Ishikawa (cell line): ENCODE data around the gene LRP5.

Experiments used
- CEBPB ChIP-seq: IDR thresholded peaks from 2 replicates; pipeline ENCODE4 v1.6.1; 2012
- CREB1 ChIP-seq: IDR thresholded peaks from 2 replicates; pipeline ENCODE4 v1.6.1; 2012; ENCODE audit warnings: low read depth
- EGR1 ChIP-seq: IDR thresholded peaks from 2 replicates; pipeline ENCODE4 v1.6.1; 2012
- EP300 ChIP-seq: IDR thresholded peaks from 2 replicates; pipeline ENCODE4 v1.6.1; 2012; ENCODE audit warnings: borderline replicate concordance
- FOXM1 ChIP-seq: IDR thresholded peaks from 2 replicates; pipeline ENCODE4 v1.6.1; 2012; ENCODE audit warnings: low read depth, borderline replicate concordance
- NFIC ChIP-seq: IDR thresholded peaks from 2 replicates; pipeline ENCODE4 v1.6.1; 2012
- RAD21 ChIP-seq: IDR thresholded peaks from 2 replicates; pipeline ENCODE4 v1.6.1; 2012; ENCODE audit warnings: low read depth
- REST ChIP-seq: IDR thresholded peaks from 2 replicates; pipeline ENCODE4 v1.6.1; 2012; ENCODE audit warnings: low read depth, mild to moderate bottlenecking
- TAF1 ChIP-seq: IDR thresholded peaks from 2 replicates; pipeline ENCODE4 v1.6.1; 2012; ENCODE audit warnings: low read depth, mild to moderate bottlenecking
- TCF12 ChIP-seq: IDR thresholded peaks from 2 replicates; pipeline ENCODE4 v1.6.1; 2012; ENCODE audit warnings: low read depth
- TEAD4 ChIP-seq: IDR thresholded peaks from 2 replicates; pipeline ENCODE4 v1.6.1; 2012
- YY1 ChIP-seq: IDR thresholded peaks from 2 replicates; pipeline ENCODE4 v1.6.1; 2012; ENCODE audit warnings: low read depth
- ZBTB7A ChIP-seq: IDR thresholded peaks from 2 replicates; pipeline ENCODE4 v1.6.1; 2012; ENCODE audit warnings: low read depth
- TF ChIP-seq, protein P1 (sequence below): IDR thresholded peaks from 2 replicates; pipeline ENCODE4 v1.6.1; 2012
- TF ChIP-seq, protein P2 (sequence below): IDR thresholded peaks from 2 replicates; pipeline ENCODE4 v1.6.1; 2012

The LRP5 gene

GRCh38 chr11:68457216-68457897 is 145.0 kb downstream of the LRP5 start:
- no peak for TF ChIP-seq TAF1
- TF ChIP-seq, protein P1, sequence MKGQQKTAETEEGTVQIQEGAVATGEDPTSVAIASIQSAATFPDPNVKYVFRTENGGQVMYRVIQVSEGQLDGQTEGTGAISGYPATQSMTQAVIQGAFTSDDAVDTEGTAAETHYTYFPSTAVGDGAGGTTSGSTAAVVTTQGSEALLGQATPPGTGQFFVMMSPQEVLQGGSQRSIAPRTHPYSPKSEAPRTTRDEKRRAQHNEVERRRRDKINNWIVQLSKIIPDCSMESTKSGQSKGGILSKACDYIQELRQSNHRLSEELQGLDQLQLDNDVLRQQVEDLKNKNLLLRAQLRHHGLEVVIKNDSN = no peak
- TF ChIP-seq EGR1 = no peak
- no peak for TF ChIP-seq TEAD4
- TF ChIP-seq NFIC = no peak
- TF ChIP-seq, protein P2, sequence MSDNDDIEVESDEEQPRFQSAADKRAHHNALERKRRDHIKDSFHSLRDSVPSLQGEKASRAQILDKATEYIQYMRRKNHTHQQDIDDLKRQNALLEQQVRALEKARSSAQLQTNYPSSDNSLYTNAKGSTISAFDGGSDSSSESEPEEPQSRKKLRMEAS = no peak
- TF ChIP-seq FOXM1 = no peak
- TF ChIP-seq RAD21 = no peak
- TF ChIP-seq YY1 = no peak
- TF ChIP-seq ZBTB7A = no peak
- TF ChIP-seq CREB1 = no peak
- no peak for TF ChIP-seq CEBPB
- no peak for TF ChIP-seq EP300

DNA sequence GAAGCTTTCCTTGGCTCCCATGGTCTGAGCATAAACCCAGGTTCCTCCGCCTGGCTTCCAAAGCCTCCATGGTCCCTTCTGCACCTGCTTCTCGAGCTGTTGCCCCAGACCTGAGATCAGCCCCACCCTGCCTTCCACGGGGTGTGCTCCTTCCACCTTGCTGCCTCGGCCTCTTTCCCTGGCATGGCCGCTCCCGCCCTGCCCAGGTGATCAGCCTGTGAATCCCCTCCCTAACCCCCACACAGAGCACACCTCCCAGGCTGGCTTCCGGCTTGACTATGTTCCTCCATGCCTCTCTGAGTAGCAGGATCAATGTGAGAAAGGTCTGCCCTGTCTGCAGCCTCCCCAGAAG is 145.5 kb downstream of the LRP5 start:
- TF ChIP-seq CREB1 = no peak

DNA sequence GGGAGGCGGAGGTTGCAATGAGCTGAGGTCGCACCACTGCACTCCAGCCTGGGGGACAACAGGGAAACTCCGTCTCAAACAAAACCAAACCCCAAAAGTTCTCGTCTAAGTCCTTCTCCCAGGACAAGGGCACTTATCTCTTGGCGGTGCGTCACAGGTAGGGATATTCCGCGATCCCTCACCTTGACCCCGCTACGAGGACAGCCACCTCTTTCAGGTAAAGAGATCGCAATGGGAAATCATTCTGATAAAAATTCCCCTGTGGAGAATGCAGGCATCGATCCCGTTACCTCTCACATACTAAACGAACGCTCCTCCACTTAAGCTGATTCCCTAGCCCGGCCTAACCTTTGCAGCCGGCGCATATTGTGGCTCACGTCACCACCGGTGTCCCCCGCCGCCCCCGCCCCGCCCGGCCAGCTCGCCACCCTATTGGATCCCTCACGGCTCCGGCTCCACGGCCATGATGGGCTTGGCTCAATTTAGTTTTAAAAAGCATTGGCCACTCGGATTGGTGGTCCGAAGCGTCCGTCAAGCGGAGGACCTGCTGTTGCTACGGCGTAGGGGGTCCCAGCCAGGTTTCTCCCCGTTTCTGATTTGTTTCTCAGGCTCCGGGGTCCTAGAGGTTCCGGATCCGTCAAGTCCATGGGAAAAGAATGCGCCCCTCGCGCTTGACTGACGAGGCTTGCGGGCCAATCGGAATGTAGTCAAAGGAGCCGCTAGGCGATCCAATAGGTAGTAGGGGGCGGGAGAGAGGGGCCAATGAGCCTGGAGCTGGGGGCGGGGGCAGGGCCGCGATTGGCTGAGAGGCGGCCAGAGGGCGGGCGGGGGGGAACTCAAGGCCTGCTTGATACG is 147.7 kb downstream of the LRP5 start:
- TF ChIP-seq REST (no peak), CEBPB (peak; percentile 52; the same call in 1 of the 2 replicates), FOXM1 (no peak), EP300 (no peak), CREB1 (no peak), TCF12 (no peak), ZBTB7A (0 out of 2 replicates have a peak, but pooled peaks have one; percentile 2), TAF1 (0 out of 2 replicates have a peak, but pooled peaks have one; percentile 13), TEAD4 (peak; percentile 92), NFIC (0 out of 2 replicates have a peak, but pooled peaks have one; percentile 15), YY1 (peak; percentile 74), RAD21 (no peak), EGR1 (peak; percentile 64)
- TF ChIP-seq, protein P1 = no peak
- TF ChIP-seq, protein P2 = no peak; the same call in 1 of the 2 replicates

DNA sequence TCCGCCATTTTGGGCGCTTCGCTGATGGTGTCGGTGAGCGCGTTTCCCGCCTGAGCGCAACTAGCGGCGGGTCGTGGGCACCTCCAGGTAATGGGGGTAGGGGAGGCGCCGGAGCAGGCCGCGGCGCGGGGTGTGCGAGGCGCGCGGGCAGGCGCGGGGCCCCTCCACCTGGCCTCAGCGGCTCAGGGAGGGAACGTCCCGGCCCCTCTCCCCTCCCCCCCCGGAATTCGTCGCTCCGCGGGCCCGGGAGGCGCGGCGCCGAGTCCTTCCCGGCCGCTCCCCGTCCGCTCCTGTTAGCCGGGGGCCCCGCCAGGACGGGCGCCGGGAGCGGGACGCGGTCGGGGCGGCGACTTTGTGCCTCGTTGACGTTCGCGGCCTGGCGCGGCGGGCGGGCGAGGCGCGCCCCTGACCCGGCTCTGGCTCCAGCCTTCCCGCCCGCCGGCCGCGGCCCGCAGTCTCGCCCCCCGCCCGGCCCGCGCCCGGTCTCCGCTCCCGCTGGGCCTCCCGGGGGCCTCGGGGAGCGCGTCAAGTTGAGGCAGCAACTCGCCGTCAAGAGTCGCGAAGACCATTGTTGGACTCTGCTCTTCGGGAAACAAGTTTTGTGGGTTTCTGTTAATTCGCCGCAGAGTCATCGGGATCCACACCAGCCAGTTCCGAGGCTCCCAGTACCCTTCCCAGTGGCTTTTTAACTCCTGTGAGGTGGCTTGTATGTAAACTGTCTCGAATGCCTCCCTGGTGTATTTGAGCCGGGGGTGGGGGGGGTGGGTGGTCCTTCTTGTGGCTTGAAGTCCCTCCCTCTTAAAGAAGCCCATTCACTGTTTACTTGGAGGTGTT is 148.6 kb downstream of the LRP5 start, which contains the start of gene PPP6R3:
PPP6R3 (plus strand) TSS at position 12 of the 834 bp plus-strand sequence. CDS start 76,913 bp downstream, outside the sequence.
- no peak for TF ChIP-seq NFIC
- TF ChIP-seq CREB1 = no peak
- no peak for TF ChIP-seq TCF12
- TF ChIP-seq YY1 = peak; percentile 90
- no peak for TF ChIP-seq RAD21
- TF ChIP-seq ZBTB7A = no peak
- no peak for TF ChIP-seq EP300
- TF ChIP-seq, protein P2 = peak; percentile 64
- TF ChIP-seq TAF1 = peak; percentile 66; the same call in 1 of the 2 replicates
- TF ChIP-seq FOXM1 = no peak
- peak; percentile 50; the same call in 1 of the 2 replicates for TF ChIP-seq TEAD4
- TF ChIP-seq EGR1 = 0 out of 2 replicates have a peak, but pooled peaks have one; percentile 8

- no peak for TF ChIP-seq TEAD4
- TF ChIP-seq, protein P2 = 0 out of 2 replicates have a peak, but pooled peaks have one; percentile 10
Measured at GRCh38 chr11:68461575-68461917, 149.2 kb downstream of the LRP5 start.

DNA sequence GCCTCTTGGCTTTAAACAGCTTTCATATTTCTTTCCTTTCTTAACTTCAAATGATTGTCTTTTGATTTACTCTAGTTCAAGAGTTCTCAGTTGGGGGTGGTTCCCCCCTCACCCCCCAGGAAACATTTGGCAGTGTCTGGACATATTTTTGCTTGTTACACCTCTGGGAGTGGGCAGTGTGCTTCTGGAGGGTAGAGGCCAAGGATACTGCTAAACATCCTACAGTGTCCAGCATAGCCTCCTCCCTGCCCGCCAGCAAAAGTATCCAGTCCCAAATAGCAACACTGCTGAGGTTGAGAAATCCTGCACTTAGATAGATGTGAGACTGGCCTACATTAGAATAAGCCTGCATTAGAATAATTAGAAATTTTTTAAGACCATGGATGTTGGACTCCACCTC is 151.3 kb downstream of the LRP5 start:
- TF ChIP-seq EGR1 = no peak
- no peak for TF ChIP-seq TAF1
- no peak for TF ChIP-seq CREB1
- no peak for TF ChIP-seq CEBPB
- TF ChIP-seq RAD21 = no peak
- TF ChIP-seq, protein P1 = no peak
- no peak for TF ChIP-seq REST
- no peak for TF ChIP-seq TCF12
- TF ChIP-seq FOXM1 = no peak
- no peak for TF ChIP-seq EP300
- TF ChIP-seq ZBTB7A = no peak
- TF ChIP-seq, protein P2 = no peak
- no peak for TF ChIP-seq TEAD4
- TF ChIP-seq NFIC = no peak
- TF ChIP-seq YY1 = no peak
